22Rv1 (cell line): ENCODE measurements around the gene MAD1L1.

ENCODE experiments used
- CTCF ChIP-seq: fragments of 450-650 bp; IDR thresholded peaks from 2 replicates; pipeline ENCODE4 v1.5.1; 2017; ENCODE audit warnings: mild to moderate bottlenecking
- ZFX ChIP-seq: fragments of 450-650 bp; IDR thresholded peaks from 2 replicates; pipeline ENCODE4 v1.6.1; 2017; ENCODE audit warnings: antibody characterized with exemption, borderline replicate concordance

- no peak for TF ChIP-seq CTCF
- no peak for TF ChIP-seq ZFX
These were observed 82.9 kb downstream of the MAD1L1 start for GRCh38 chr7:2149672-2150444.
